IMR-90 (cell line): Measurements from ENCODE around the gene DCDC1. TPM values are rescaled to one million over a fixed set of nuclear protein-coding genes. Genes with fewer than 3 reads are reported as not detected.

Experiments
- ATAC-seq: fragments of 200-7000 bp; cut with Tn5 transposase; 2 replicates; pipeline ENCODE4 v1.9.1; 2020; ENCODE audit warnings: low read depth, mild to moderate bottlenecking, moderate library complexity
- BruUV-seq: library from RNA; stranded (reverse); fragments of 400-500 nt; replicated peaks from 2 replicates; lab custom pipeline; 2021; lab: Mats Ljungman, UMichigan
- CTCF ChIA-PET: fragments of 300-600 bp; formaldehyde crosslinking; extraction: SDS; loops from one replicate; lab custom pipeline; 2021; ENCODE audit warnings: antibody characterized with exemption; lab: Yijun Ruan, JAX
- POLR2A ChIA-PET: fragments of 300-600 bp; sonication (Branson Sonifier 250); formaldehyde crosslinking; loops from one replicate; lab custom pipeline; 2022; ENCODE audit warnings: antibody characterized with exemption; ENCODE audit not compliant: unreplicated experiment; lab: Charles Lee
- DNase-seq: peaks from one replicate; pipeline ENCODE4 v3.0.0; 2013
- H2AFZ ChIP-seq: replicated peaks from 2 replicates; pipeline ENCODE3; 2013; ENCODE audit warnings: low read length, mild to moderate bottlenecking; ENCODE audit not compliant: poor library complexity
- H2AK5ac ChIP-seq: 2 replicates; pipeline ENCODE4 v1.6.1; 2013; ENCODE audit warnings: low read depth, low read length, inconsistent platforms
- H2AK9ac ChIP-seq: replicated peaks from 2 replicates; pipeline ENCODE3; 2013; ENCODE audit warnings: mild to moderate bottlenecking, low read depth, low read length, moderate library complexity; ENCODE audit not compliant: poor library complexity
- H2BK120ac ChIP-seq: 2 replicates; pipeline ENCODE4 v1.6.1; 2013; ENCODE audit warnings: low read depth, low read length, inconsistent platforms
- H2BK15ac ChIP-seq: 3 replicates; pipeline ENCODE4 v1.6.1; 2013; ENCODE audit warnings: low read depth, low read length, inconsistent platforms
- H2BK20ac ChIP-seq: 2 replicates; pipeline ENCODE4 v1.6.1; 2013; ENCODE audit warnings: low read depth, mild to moderate bottlenecking, inconsistent platforms, low read length, moderate library complexity
- H2BK5ac ChIP-seq: 2 replicates; pipeline ENCODE4 v1.6.1; 2013; ENCODE audit warnings: mild to moderate bottlenecking, low read depth, low read length, inconsistent platforms; ENCODE audit not compliant: poor library complexity, severe bottlenecking
- H3K14ac ChIP-seq: replicated peaks from 2 replicates; pipeline ENCODE4 v1.6.1; 2013; ENCODE audit warnings: low read depth, low read length, inconsistent platforms
- H3K18ac ChIP-seq: 2 replicates; pipeline ENCODE4 v1.6.1; 2013; ENCODE audit warnings: low read depth, low read length, control low read depth
- H3K23ac ChIP-seq: 2 replicates; pipeline ENCODE4 v1.6.1; 2013; ENCODE audit warnings: low read depth, low read length, inconsistent platforms
- H3K27ac ChIP-seq: 2 replicates; pipeline ENCODE4 v1.5.1; 2013; ENCODE audit warnings: mild to moderate bottlenecking, control low read depth, low read length; ENCODE audit not compliant: insufficient read depth
- H3K27me3 ChIP-seq: 2 replicates; pipeline ENCODE4 v1.6.1; 2013; ENCODE audit warnings: low read length; ENCODE audit not compliant: control insufficient read depth, insufficient read depth
- H3K36me3 ChIP-seq: 2 replicates; pipeline ENCODE4 v1.6.1; 2013; ENCODE audit warnings: low read length, mixed read lengths; ENCODE audit not compliant: control insufficient read depth, insufficient read depth
- H3K4ac ChIP-seq: 2 replicates; pipeline ENCODE4 v1.6.1; 2013; ENCODE audit warnings: low read depth, low read length, inconsistent platforms
- H3K4me1 ChIP-seq: 2 replicates; pipeline ENCODE4 v1.6.1; 2013; ENCODE audit warnings: low read length, mixed read lengths; ENCODE audit not compliant: control insufficient read depth, insufficient read depth
- H3K4me2 ChIP-seq: 2 replicates; pipeline ENCODE4 v1.6.1; 2013; ENCODE audit warnings: low read depth, mild to moderate bottlenecking, control low read depth, low read length, moderate library complexity
- H3K4me3 ChIP-seq: 2 replicates; pipeline ENCODE4 v1.5.1; 2013; ENCODE audit warnings: low read depth, mild to moderate bottlenecking, control low read depth, low read length, moderate library complexity; ENCODE audit not compliant: insufficient read depth
- H3K56ac ChIP-seq: 2 replicates; pipeline ENCODE4 v1.6.1; 2013; ENCODE audit warnings: low read length, inconsistent platforms; ENCODE audit not compliant: insufficient read depth; ENCODE audit errors: extremely low read depth
- H3K79me1 ChIP-seq, 2 experiments: 2 replicates each; pipeline ENCODE4 v1.6.1; 2013; ENCODE audit warnings: low read length in 2 of 2, inconsistent platforms in 1 of 2, low read depth in 1 of 2
- H3K9ac ChIP-seq: 2 replicates; pipeline ENCODE4 v1.6.1; 2013; ENCODE audit warnings: low read depth, low read length, control low read depth
- H3K9me1 ChIP-seq: 2 replicates; pipeline ENCODE4 v1.6.1; 2013; ENCODE audit warnings: low read length, inconsistent platforms; ENCODE audit not compliant: insufficient read depth
- H3K9me3 ChIP-seq: 2 replicates; pipeline ENCODE4 v1.6.1; 2013; ENCODE audit warnings: low read length; ENCODE audit not compliant: control insufficient read depth, insufficient read depth
- H4K20me1 ChIP-seq: 2 replicates; pipeline ENCODE4 v1.6.1; 2013; ENCODE audit warnings: low read length, inconsistent platforms; ENCODE audit not compliant: insufficient read depth
- H4K5ac ChIP-seq: 2 replicates; pipeline ENCODE4 v1.6.1; 2013; ENCODE audit warnings: mild to moderate bottlenecking, low read depth, low read length, control low read depth
- H4K8ac ChIP-seq, 2 experiments: 2 replicates each; pipeline ENCODE4 v1.6.1; 2013; ENCODE audit warnings: low read depth in 2 of 2, low read length in 2 of 2, control low read depth in 1 of 2, inconsistent platforms in 1 of 2
- H4K91ac ChIP-seq: 2 replicates; pipeline ENCODE4 v1.6.1; 2013; ENCODE audit warnings: low read depth, low read length, inconsistent platforms; ENCODE audit not compliant: insufficient read depth
- BHLHE40 ChIP-seq: fragments of 150-350 bp; IDR thresholded peaks from 2 replicates; pipeline ENCODE4 v1.6.1; 2016; ENCODE audit warnings: mild to moderate bottlenecking, low read depth, low read length
- CEBPB ChIP-seq: IDR thresholded peaks from 2 replicates; pipeline ENCODE4 v1.6.1; 2012; ENCODE audit warnings: low read depth, low read length, improper control_type of control experiment
- CHD1 ChIP-seq: IDR thresholded peaks from 2 replicates; pipeline ENCODE4 v1.6.1; 2012; ENCODE audit warnings: low read depth, low read length, improper control_type of control experiment
- FOS ChIP-seq: fragments of 150-350 bp; IDR thresholded peaks from 2 replicates; pipeline ENCODE4 v1.6.1; 2016; ENCODE audit warnings: low read depth, low read length
- MAFK ChIP-seq: IDR thresholded peaks from 2 replicates; pipeline ENCODE4 v1.6.1; 2012; ENCODE audit warnings: low read depth, low read length, improper control_type of control experiment
- MAZ ChIP-seq: IDR thresholded peaks from 2 replicates; pipeline ENCODE4 v1.6.1; 2012; ENCODE audit warnings: low read depth, mild to moderate bottlenecking, low read length, improper control_type of control experiment, moderate library complexity, borderline replicate concordance
- MXI1 ChIP-seq: IDR thresholded peaks from 2 replicates; pipeline ENCODE4 v1.6.1; 2012; ENCODE audit warnings: low read depth, mild to moderate bottlenecking, low read length, moderate library complexity, borderline replicate concordance
- NFE2L2 ChIP-seq: fragments of 150-350 bp; IDR thresholded peaks from 2 replicates; pipeline ENCODE4 v1.6.1; 2016; ENCODE audit warnings: low read depth, mild to moderate bottlenecking, low read length
- POLR2A ChIP-seq: IDR thresholded peaks from 2 replicates; pipeline ENCODE4 v1.6.1; 2012; ENCODE audit warnings: mild to moderate bottlenecking, low read depth, low read length
- RAD21 ChIP-seq: IDR thresholded peaks from 2 replicates; pipeline ENCODE4 v1.6.1; 2012; ENCODE audit warnings: low read length, improper control_type of control experiment
- RCOR1 ChIP-seq: IDR thresholded peaks from 2 replicates; pipeline ENCODE4 v1.6.1; 2012; ENCODE audit warnings: mild to moderate bottlenecking, low read length, improper control_type of control experiment; ENCODE audit not compliant: insufficient replicate concordance
- RFX5 ChIP-seq: IDR thresholded peaks from 2 replicates; pipeline ENCODE4 v1.8.0; 2012; ENCODE audit warnings: low read depth, mild to moderate bottlenecking, low read length, moderate library complexity
- SMC3 ChIP-seq: fragments of 150-350 bp; IDR thresholded peaks from 2 replicates; pipeline ENCODE4 v1.6.1; 2016; ENCODE audit warnings: low read depth, mild to moderate bottlenecking, antibody characterized with exemption, low read length, moderate library complexity
- dilution Hi-C: fragments of 300-500 bp; cut with HindIII; formaldehyde crosslinking; loops from one replicate; pipeline ENCODE4 v1.14.3; 2018; ENCODE audit warnings: low sequenced_read_pairs; ENCODE audit not compliant: unreplicated experiment
- in situ Hi-C: fragments of 300-500 bp; cut with MboI; formaldehyde crosslinking; loops from 3 replicates; pipeline ENCODE4 v1.14.3; 2019; ENCODE audit warnings: low sequenced_read_pairs, inconsistent platforms, mixed read lengths
- intact Hi-C: fragments of 100-400 bp; cut with micrococcal nuclease; formaldehyde crosslinking; loops from 2 replicates; pipeline ENCODE4 v1.10.0; 2022
- polyA plus RNA-seq, 3 experiments: library from polyadenylated mRNA; depleted of rRNA; stranded (reverse); fragments of >200 nt; gene quantifications; 2 replicates each; pipeline ENCODE4 v1.2.3, GENCODE V29; 2012; ENCODE audit warnings: low replicate concordance in 1 of 3
- total RNA-seq: library from RNA; depleted of rRNA; stranded (reverse); fragments of >200 nt; gene quantifications from 2 replicates; pipeline ENCODE4 v1.2.3, GENCODE V29; 2012
- TF ChIP-seq, protein P1 (sequence below): fragments of 150-350 bp; IDR thresholded peaks from 2 replicates; pipeline ENCODE4 v1.6.1; 2016; ENCODE audit warnings: low read depth, mild to moderate bottlenecking, low read length, moderate library complexity, borderline replicate concordance
- TF ChIP-seq, protein P2 (sequence below): conservative IDR thresholded peaks from 2 replicates; pipeline ENCODE4 v1.5.1; 2012; ENCODE audit warnings: mild to moderate bottlenecking, low read depth, low read length, improper control_type of control experiment
- TF ChIP-seq, protein P3 (sequence below): fragments of 150-350 bp; IDR thresholded peaks from 2 replicates; pipeline ENCODE4 v1.6.1; 2017; ENCODE audit warnings: mild to moderate bottlenecking, antibody characterized with exemption, low read length, low read depth

The DCDC1 gene
- total and polyA plus RNA-seq, 2 of the 4 experiments (the other 2 are of a cell fraction), result not detected

DNA sequence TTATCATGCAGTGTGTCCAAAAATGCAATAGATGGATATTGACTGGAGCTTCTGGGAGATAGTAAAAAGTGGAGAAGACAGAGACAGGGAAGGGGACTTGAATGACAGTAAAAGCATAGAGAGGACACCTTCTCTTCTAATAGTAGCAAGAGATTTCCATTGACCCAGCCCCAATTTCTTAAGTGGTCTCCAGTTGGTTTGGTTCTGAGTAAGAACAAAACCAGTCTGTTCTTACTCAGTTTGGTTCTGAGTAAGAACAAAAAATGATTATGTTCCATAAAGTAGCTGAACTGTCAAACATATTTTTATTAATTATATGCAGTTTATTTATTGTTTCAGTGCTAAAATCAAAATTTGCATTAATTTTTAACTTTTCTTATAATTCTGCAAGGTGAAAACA, 466.6 kb downstream of the DCDC1 start:
- no peak overlapping the region for H2BK5ac ChIP-seq

More for the DNA sequence above, 466.6 kb downstream of the DCDC1 start:
- Histone ChIP-seq H3K4ac (no peak overlapping the region), H4K8ac (no peak overlapping the region), H3K18ac (no peak overlapping the region), H3K4me2 (no peak overlapping the region), H3K9ac (no peak overlapping the region), H2BK15ac (no peak overlapping the region), H3K9me3 (no peaks in the 10 kb centered on the region), H3K56ac (no peak overlapping the region), H2AK9ac (no peak overlapping the region), H4K91ac (no peak overlapping the region), H3K23ac (no peak overlapping the region), H3K36me3 (no peaks in the 10 kb centered on the region), H3K9me1 (no peaks in the 10 kb centered on the region), H3K79me1 (no peaks in the 10 kb centered on the region), H4K20me1 (no peaks in the 10 kb centered on the region), H2AFZ (no peak overlapping the region), H3K4me3 (no peak overlapping the region), H3K14ac (no peak overlapping the region), H3K4me1 (no peaks in the 10 kb centered on the region), H2BK20ac (no peak overlapping the region), H2BK120ac (no peak overlapping the region), H4K5ac (no peak overlapping the region), H2AK5ac (no peak overlapping the region), H3K27me3 (no peaks in the 10 kb centered on the region), H3K27ac (no peak overlapping the region)
- ATAC-seq (no peak), DNase-seq (no peak)
- intact Hi-C loops, result no loop called here
- BruUV-seq, result no TSS peak
- ChIA-PET CTCF (no interaction called here), POLR2A (no interaction called here)
- TF ChIP-seq CEBPB (no peak), RAD21 (no peak), FOS (no peak), POLR2A (no peak), CHD1 (no peak), BHLHE40 (no peak), RFX5 (no peak), MXI1 (no peak), MAZ (no peak), NFE2L2 (no peak), SMC3 (no peak), RCOR1 (no peak), MAFK (no peak)
- TF ChIP-seq, protein P1, sequence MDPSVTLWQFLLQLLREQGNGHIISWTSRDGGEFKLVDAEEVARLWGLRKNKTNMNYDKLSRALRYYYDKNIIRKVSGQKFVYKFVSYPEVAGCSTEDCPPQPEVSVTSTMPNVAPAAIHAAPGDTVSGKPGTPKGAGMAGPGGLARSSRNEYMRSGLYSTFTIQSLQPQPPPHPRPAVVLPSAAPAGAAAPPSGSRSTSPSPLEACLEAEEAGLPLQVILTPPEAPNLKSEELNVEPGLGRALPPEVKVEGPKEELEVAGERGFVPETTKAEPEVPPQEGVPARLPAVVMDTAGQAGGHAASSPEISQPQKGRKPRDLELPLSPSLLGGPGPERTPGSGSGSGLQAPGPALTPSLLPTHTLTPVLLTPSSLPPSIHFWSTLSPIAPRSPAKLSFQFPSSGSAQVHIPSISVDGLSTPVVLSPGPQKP, result no peak
- TF ChIP-seq, protein P2, sequence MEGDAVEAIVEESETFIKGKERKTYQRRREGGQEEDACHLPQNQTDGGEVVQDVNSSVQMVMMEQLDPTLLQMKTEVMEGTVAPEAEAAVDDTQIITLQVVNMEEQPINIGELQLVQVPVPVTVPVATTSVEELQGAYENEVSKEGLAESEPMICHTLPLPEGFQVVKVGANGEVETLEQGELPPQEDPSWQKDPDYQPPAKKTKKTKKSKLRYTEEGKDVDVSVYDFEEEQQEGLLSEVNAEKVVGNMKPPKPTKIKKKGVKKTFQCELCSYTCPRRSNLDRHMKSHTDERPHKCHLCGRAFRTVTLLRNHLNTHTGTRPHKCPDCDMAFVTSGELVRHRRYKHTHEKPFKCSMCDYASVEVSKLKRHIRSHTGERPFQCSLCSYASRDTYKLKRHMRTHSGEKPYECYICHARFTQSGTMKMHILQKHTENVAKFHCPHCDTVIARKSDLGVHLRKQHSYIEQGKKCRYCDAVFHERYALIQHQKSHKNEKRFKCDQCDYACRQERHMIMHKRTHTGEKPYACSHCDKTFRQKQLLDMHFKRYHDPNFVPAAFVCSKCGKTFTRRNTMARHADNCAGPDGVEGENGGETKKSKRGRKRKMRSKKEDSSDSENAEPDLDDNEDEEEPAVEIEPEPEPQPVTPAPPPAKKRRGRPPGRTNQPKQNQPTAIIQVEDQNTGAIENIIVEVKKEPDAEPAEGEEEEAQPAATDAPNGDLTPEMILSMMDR, result no peak
- TF ChIP-seq, protein P3, sequence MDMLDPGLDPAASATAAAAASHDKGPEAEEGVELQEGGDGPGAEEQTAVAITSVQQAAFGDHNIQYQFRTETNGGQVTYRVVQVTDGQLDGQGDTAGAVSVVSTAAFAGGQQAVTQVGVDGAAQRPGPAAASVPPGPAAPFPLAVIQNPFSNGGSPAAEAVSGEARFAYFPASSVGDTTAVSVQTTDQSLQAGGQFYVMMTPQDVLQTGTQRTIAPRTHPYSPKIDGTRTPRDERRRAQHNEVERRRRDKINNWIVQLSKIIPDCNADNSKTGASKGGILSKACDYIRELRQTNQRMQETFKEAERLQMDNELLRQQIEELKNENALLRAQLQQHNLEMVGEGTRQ, result no peak
- dilution Hi-C loops, result no loop called here
- in situ Hi-C loops, result no loop called here
